Astrocyte (in vitro differentiated cells and primary cell): Measurements from ENCODE around the gene TNFRSF12A. TPM values are rescaled to one million over a fixed set of nuclear protein-coding genes. Genes with fewer than 3 reads are reported as not detected.

Experiments
- DNase-seq: peaks from one replicate; pipeline ENCODE4 v3.0.0-alpha.2; 2010; ENCODE audit warnings: low read depth
- FAIRE-seq: peaks from 2 replicates; lab custom pipeline; 2011; peaks lifted over from hg19 to GRCh38; lab: Jason Lieb, UNC
- H2AFZ ChIP-seq: 2 replicates; pipeline ENCODE4 v1.6.0; 2012; ENCODE audit warnings: low read depth, low read length, inconsistent platforms
- H3K27ac ChIP-seq: 2 replicates; pipeline ENCODE4 v1.5.1; 2011; ENCODE audit warnings: low read depth, low read length, inconsistent platforms
- H3K27me3 ChIP-seq: 2 replicates; pipeline ENCODE4 v1.6.0; 2011; ENCODE audit warnings: low read length, inconsistent platforms; ENCODE audit not compliant: insufficient read depth
- H3K36me3 ChIP-seq: 2 replicates; pipeline ENCODE4 v1.5.1; 2011; ENCODE audit warnings: low read length, inconsistent platforms; ENCODE audit not compliant: insufficient read depth
- H3K4me1 ChIP-seq: 2 replicates; pipeline ENCODE4 v1.5.1; 2011; ENCODE audit warnings: low read length, inconsistent platforms; ENCODE audit not compliant: insufficient read depth
- H3K4me2 ChIP-seq: 2 replicates; pipeline ENCODE4 v1.6.0; 2012; ENCODE audit warnings: low read length, inconsistent platforms
- H3K4me3 ChIP-seq: 2 replicates; pipeline ENCODE4 v1.5.1; 2011; ENCODE audit warnings: low read depth, mild to moderate bottlenecking, low read length, inconsistent platforms; ENCODE audit not compliant: insufficient read depth
- H3K79me2 ChIP-seq: 2 replicates; pipeline ENCODE4 v1.6.0; 2012; ENCODE audit warnings: mild to moderate bottlenecking, low read length, inconsistent platforms; ENCODE audit not compliant: insufficient read depth
- H3K9ac ChIP-seq: 2 replicates; pipeline ENCODE4 v1.6.0; 2012; ENCODE audit warnings: mild to moderate bottlenecking, low read length, inconsistent platforms
- H3K9me3 ChIP-seq: 2 replicates; pipeline ENCODE4 v1.5.1; 2012; ENCODE audit warnings: low read depth, mild to moderate bottlenecking, low read length, inconsistent platforms; ENCODE audit not compliant: insufficient read depth
- H4K20me1 ChIP-seq: 2 replicates; pipeline ENCODE4 v1.6.0; 2012; ENCODE audit warnings: low read length, inconsistent platforms; ENCODE audit not compliant: insufficient read depth
- H3K27ac Mint-ChIP-seq: one replicate; pipeline ENCODE4 v1.8.0; 2021; ENCODE audit warnings: mild to moderate bottlenecking, mixed read lengths; ENCODE audit not compliant: unreplicated experiment
- H3K27me3 Mint-ChIP-seq: one replicate; pipeline ENCODE4 v1.8.0; 2021; ENCODE audit warnings: low read depth, mixed read lengths; ENCODE audit not compliant: unreplicated experiment
- H3K36me3 Mint-ChIP-seq: one replicate; pipeline ENCODE4 v1.8.0; 2021; ENCODE audit warnings: low read depth, mixed read lengths; ENCODE audit not compliant: unreplicated experiment
- H3K4me1 Mint-ChIP-seq: one replicate; pipeline ENCODE4 v1.8.0; 2021; ENCODE audit warnings: low read depth, mixed read lengths; ENCODE audit not compliant: unreplicated experiment
- H3K4me3 Mint-ChIP-seq: one replicate; pipeline ENCODE4 v1.8.0; 2021; ENCODE audit warnings: mild to moderate bottlenecking, moderate library complexity, mixed read lengths; ENCODE audit not compliant: unreplicated experiment
- H3K9me3 Mint-ChIP-seq: one replicate; pipeline ENCODE4 v1.8.0; 2021; ENCODE audit warnings: mild to moderate bottlenecking, mixed read lengths; ENCODE audit not compliant: unreplicated experiment
- CTCF ChIP-seq: IDR thresholded peaks from 2 replicates; pipeline ENCODE4 v1.5.1; 2011; ENCODE audit warnings: low read depth, mild to moderate bottlenecking, inconsistent platforms, low read length, moderate library complexity; ENCODE audit not compliant: insufficient read depth
- EZH2 ChIP-seq: IDR thresholded peaks from 2 replicates; pipeline ENCODE4 v1.6.1; 2012; ENCODE audit warnings: mild to moderate bottlenecking, low read length, inconsistent platforms; ENCODE audit not compliant: insufficient read depth
- total RNA-seq: library from RNA; stranded (reverse); gene quantifications from 2 replicates; pipeline ENCODE4 v1.2.1, GENCODE V29; 2021

TNFRSF12A gene
- total RNA-seq, 1 donor from 2014 or later: 262 TPM

GRCh38 chr16:3029491-3030221 lies 9.5 kb downstream of the TNFRSF12A start:
- Mint-ChIP-seq H3K4me1 (no peaks in the 10 kb centered on the region), H3K36me3 (peaks cover 8% of the 10 kb centered on the region), H3K9me3 (peaks cover 2% of the 10 kb centered on the region), H3K27ac (peak overlapping the region; percentile 78), H3K4me3 (peak overlapping the region; percentile 22), H3K27me3 (peaks cover 10% of the 10 kb centered on the region)
- TF ChIP-seq EZH2 (peak; percentile 80), CTCF (no peak)
- peaks cover 11% of the 10 kb centered on the region for H3K4me1 ChIP-seq
- H3K9ac ChIP-seq: no peak overlapping the region
- DNase-seq (no peak), FAIRE-seq (no peak)
- no peaks in the 10 kb centered on the region for H3K79me2 ChIP-seq
- H3K27me3 ChIP-seq: peaks cover 44% of the 10 kb centered on the region
- peaks cover 3% of the 10 kb centered on the region for H3K9me3 ChIP-seq
- no peak overlapping the region for H2AFZ ChIP-seq
- H3K27ac ChIP-seq: no peak overlapping the region
- H4K20me1 ChIP-seq: peaks cover 31% of the 10 kb centered on the region
- H3K4me2 ChIP-seq: peak overlapping the region; percentile 62
- H3K4me3 ChIP-seq: no peak overlapping the region
- H3K36me3 ChIP-seq: no peaks in the 10 kb centered on the region

- H3K9me3 Mint-ChIP-seq: peaks cover 3% of the 10 kb centered on the region
- Histone ChIP-seq H4K20me1 (peaks cover 27% of the 10 kb centered on the region), H3K4me1 (peaks cover 11% of the 10 kb centered on the region), H3K4me3 (no peak overlapping the region), H3K27ac (no peak overlapping the region), H3K9me3 (peaks cover 3% of the 10 kb centered on the region), H3K4me2 (no peak overlapping the region), H2AFZ (no peak overlapping the region), H3K36me3 (no peaks in the 10 kb centered on the region), H3K79me2 (no peaks in the 10 kb centered on the region), H3K27me3 (peaks cover 50% of the 10 kb centered on the region), H3K9ac (no peak overlapping the region)
- H3K36me3 Mint-ChIP-seq: peaks cover 8% of the 10 kb centered on the region
- H3K4me1 Mint-ChIP-seq: no peaks in the 10 kb centered on the region
- peak overlapping the region; percentile 45 for H3K4me3 Mint-ChIP-seq
- peaks cover 15% of the 10 kb centered on the region for H3K27me3 Mint-ChIP-seq
- H3K27ac Mint-ChIP-seq: no peak overlapping the region
- no peak for TF ChIP-seq CTCF
- TF ChIP-seq EZH2: no peak
- no peak for FAIRE-seq
- DNase-seq: no peak
Observed at GRCh38 chr16:3030222-3031212, 10.3 kb downstream of the TNFRSF12A start.
